Measurements from ENCODE around the gene ADAMTS18. TPM values are rescaled to one million over a fixed set of nuclear protein-coding genes. Genes with fewer than 3 reads are reported as not detected.

The ADAMTS18 gene
- total RNA-seq, 6 donors from 2014 or later = 0.13 TPM; not detected in 5

DNA sequence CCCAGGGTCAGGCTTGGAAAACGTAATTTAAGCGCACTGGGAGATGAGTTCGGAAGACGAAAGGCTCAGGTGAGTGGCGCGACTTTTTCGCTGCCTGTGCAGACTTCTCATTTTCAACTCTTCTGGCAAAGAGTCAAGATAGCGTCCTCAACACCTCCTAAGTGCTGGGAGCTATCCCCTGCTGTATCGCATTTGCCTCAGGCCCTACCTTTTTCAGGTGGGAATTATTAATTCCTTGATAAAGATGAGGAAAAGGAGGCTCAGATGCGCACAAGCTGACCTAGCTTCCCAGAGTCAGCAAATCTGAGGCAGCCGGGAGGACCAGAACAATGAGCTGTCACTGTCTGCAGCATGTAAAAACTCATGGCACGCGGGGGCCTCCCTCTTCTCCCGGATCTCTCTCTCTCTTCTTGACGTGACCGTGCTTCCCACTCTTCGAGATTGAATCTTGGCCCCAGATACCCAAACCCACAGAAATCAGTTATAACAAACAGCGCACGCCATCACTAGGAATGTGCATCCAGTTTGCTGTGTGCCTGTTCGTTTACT is 512 bp upstream of the ADAMTS18 start:
- Histone ChIP-seq H3K4me1 (peaks cover 0 to 12% (median 0%) of the 10 kb centered on the region in 4 donors), H3K27ac (no peak overlapping the region), H3K4me3 (no peak overlapping the region), H3K27me3 (peaks cover 0 to 14% (median 5%) of the 10 kb centered on the region in 4 donors), H3K9me3 (no peaks in the 10 kb centered on the region), H3K36me3 (no peaks in the 10 kb centered on the region)
- 13 to 19% methylated on average over 20 of the region's 20 CpGs for WGBS, 2 donors
- no peak for DNase-seq
- TF ChIP-seq POLR2A (IDR thresholded peaks at IDR 0.05) (no peak), EP300 (IDR thresholded peaks at IDR 0.05) (no peak), POLR2AphosphoS5 (IDR thresholded peaks at IDR 0.05) (no peak)
- TF ChIP-seq, protein P1, sequence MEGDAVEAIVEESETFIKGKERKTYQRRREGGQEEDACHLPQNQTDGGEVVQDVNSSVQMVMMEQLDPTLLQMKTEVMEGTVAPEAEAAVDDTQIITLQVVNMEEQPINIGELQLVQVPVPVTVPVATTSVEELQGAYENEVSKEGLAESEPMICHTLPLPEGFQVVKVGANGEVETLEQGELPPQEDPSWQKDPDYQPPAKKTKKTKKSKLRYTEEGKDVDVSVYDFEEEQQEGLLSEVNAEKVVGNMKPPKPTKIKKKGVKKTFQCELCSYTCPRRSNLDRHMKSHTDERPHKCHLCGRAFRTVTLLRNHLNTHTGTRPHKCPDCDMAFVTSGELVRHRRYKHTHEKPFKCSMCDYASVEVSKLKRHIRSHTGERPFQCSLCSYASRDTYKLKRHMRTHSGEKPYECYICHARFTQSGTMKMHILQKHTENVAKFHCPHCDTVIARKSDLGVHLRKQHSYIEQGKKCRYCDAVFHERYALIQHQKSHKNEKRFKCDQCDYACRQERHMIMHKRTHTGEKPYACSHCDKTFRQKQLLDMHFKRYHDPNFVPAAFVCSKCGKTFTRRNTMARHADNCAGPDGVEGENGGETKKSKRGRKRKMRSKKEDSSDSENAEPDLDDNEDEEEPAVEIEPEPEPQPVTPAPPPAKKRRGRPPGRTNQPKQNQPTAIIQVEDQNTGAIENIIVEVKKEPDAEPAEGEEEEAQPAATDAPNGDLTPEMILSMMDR (IDR thresholded peaks at IDR 0.05) = no peak
- no peak for ATAC-seq (ENCODE audit: low FRiP score in 2 of 2)

GRCh38 chr16:77434022-77434529 is 758 bp downstream of the ADAMTS18 start:
- peaks cover 0 to 12% (median 0%) of the 10 kb centered on the region in 4 donors for H3K4me1 ChIP-seq
- H3K9me3 ChIP-seq = no peaks in the 10 kb centered on the region
- no peak overlapping the region for H3K27ac ChIP-seq
- ATAC-seq (ENCODE audit: low FRiP score in 2 of 2) = no peak
- DNase-seq = no peak
- H3K27me3 ChIP-seq = peaks cover 0 to 14% (median 5%) of the 10 kb centered on the region in 4 donors
- no peak overlapping the region for H3K4me3 ChIP-seq
- WGBS, 2 donors = 2 to 3% methylated on average over 15 to 17 of the region's 17 CpGs
- no peaks in the 10 kb centered on the region for H3K36me3 ChIP-seq
- no peak for TF ChIP-seq POLR2AphosphoS5 (IDR thresholded peaks at IDR 0.05)
- TF ChIP-seq EP300 (IDR thresholded peaks at IDR 0.05) = no peak
- no peak for TF ChIP-seq POLR2A (IDR thresholded peaks at IDR 0.05)
- TF ChIP-seq, protein P1 (IDR thresholded peaks at IDR 0.05) = no peak

DNA sequence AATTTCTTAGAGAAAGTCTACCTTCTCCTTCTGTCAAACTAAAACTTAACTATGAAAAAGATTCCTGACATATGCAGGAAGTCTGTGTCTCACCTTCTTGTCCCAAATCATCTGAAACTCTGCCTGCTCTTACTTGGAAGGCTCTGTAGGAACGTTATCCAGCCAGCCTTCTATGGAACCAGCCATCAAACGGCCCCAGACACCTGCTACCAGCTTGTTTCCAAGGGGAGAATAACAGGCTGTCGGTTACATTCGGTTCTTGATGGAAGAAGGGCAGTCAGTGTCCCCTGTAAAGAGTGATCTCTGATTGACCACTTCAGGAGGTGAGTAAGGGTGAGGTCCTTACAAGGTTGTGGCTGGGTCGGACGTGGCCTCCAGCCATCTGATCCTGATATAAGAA is 1.7 kb downstream of the ADAMTS18 start:
- TF ChIP-seq EP300 (IDR thresholded peaks at IDR 0.05) (no peak), POLR2A (IDR thresholded peaks at IDR 0.05) (no peak), POLR2AphosphoS5 (IDR thresholded peaks at IDR 0.05) (no peak)
- TF ChIP-seq, protein P1 (IDR thresholded peaks at IDR 0.05) = no peak
- Histone ChIP-seq H3K4me3 (no peak overlapping the region), H3K27ac (no peak overlapping the region), H3K27me3 (peaks cover 0 to 14% (median 5%) of the 10 kb centered on the region in 4 donors), H3K36me3 (no peaks in the 10 kb centered on the region), H3K9me3 (peaks cover 0 to 3% (median 0%) of the 10 kb centered on the region in 4 donors), H3K4me1 (peaks cover 0 to 12% (median 0%) of the 10 kb centered on the region in 4 donors)
- DNase-seq (no peak), ATAC-seq (ENCODE audit: low FRiP score in 2 of 2) (no peak)
- WGBS, 2 donors = 44 to 46% methylated on average over 4 to 6 of the region's 6 CpGs

DNA sequence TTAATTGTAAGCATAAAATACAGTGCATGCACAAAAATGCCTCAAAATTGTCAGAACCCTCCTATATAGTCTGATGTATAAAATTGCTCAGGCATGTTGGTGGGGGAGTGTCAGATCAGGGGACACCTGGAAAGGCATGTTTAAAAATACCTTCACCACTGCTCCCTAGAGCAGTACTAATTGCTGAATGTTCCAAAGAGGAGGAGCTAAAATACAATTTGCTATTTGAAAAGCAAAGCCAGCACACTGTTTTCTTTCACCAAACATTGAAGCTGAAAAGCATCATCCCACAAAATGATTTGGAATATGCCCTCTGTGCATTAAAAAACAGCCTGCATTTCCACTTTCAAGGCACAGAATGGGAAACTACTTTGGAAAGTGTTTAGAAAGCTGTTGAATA is 2.6 kb downstream of the ADAMTS18 start:
- ATAC-seq (ENCODE audit: low FRiP score in 2 of 2) (no peak), DNase-seq (no peak)
- no peak overlapping the region for H3K27ac ChIP-seq
- H3K4me3 ChIP-seq = no peak overlapping the region
- no peaks in the 10 kb centered on the region for H3K36me3 ChIP-seq
- H3K4me1 ChIP-seq = peaks cover 0 to 12% (median 0%) of the 10 kb centered on the region in 4 donors
- peaks cover 0 to 14% (median 5%) of the 10 kb centered on the region in 4 donors for H3K27me3 ChIP-seq
- TF ChIP-seq EP300 (IDR thresholded peaks at IDR 0.05) (no peak), POLR2A (IDR thresholded peaks at IDR 0.05) (no peak), POLR2AphosphoS5 (IDR thresholded peaks at IDR 0.05) (no peak)
- TF ChIP-seq, protein P1 (IDR thresholded peaks at IDR 0.05) = no peak
- H3K9me3 ChIP-seq = peaks cover 0 to 4% (median 0%) of the 10 kb centered on the region in 4 donors
